ENCODE results near the gene TNNI3K. TPM values are rescaled to one million over a fixed set of nuclear protein-coding genes. Genes with fewer than 3 reads are reported as not detected.

The TNNI3K gene
- total RNA-seq, 2 experiments from 2014 or later, result 0.37 to 0.59 TPM

DNA sequence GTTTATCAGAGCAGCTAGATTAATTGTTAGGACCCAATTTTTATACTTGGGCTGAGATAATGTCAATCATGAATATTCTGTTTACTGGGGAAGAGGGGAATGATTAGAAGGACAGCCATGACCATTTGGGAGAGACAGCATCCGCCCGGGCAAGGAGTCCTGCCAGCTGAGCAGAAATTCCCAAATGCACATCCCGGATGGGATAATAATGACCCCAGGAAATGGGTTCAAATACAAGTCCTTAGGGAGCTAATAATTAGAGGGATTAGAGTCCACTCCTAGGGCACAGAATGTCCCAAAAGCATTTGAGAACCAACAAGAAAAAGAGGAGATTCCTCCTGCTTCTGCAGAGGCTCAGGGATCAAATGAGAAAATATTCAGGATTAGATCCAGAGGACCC lies 161.3 kb downstream of the TNNI3K start:
- H3K9me3 Mint-ChIP-seq (ENCODE audit: low read depth), result no peaks in the 10 kb centered on the region
- ATAC-seq, result no peak
- DNase-seq, result no peak
- ChIA-PET CTCF (interaction anchor here (1.9 kb wide), 1 partner anchor 22 kb away, joined by 6 read pairs; no protein-coding TSS in a partner anchor), POLR2A (no interaction called here)
- H3K27ac Mint-ChIP-seq, result no peak overlapping the region
- H3K4me1 Mint-ChIP-seq, result no peaks in the 10 kb centered on the region
- intact Hi-C loops (cut with DNase I, micrococcal nuclease), result no loop called here
- no peak overlapping the region for H3K4me3 Mint-ChIP-seq
- H3K36me3 Mint-ChIP-seq (ENCODE audit: low read depth), result no peaks in the 10 kb centered on the region
- no peaks in the 10 kb centered on the region for H3K27me3 Mint-ChIP-seq

DNA sequence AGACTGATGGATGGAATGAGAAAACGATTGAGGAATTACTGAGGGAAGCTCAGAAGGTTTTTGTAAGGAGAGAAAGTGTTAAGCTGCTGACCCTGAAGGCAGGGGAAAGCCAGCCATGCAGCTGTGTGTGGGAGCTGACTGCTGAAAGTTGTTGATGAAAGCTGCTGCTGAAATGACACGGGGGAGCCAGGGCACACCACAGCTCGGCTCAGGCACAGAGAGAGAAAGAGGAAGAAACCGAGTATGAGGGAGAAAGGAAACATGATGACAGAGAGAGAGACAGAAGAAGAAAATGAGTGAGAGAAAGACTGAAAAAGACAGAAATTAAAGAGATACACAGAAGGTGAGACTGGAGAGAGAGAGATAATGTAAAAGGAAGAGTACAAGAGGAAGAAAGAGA lies 161.7 kb downstream of the TNNI3K start:
- H3K4me1 Mint-ChIP-seq, result no peaks in the 10 kb centered on the region
- POLR2A ChIA-PET, result no interaction called here

DNA sequence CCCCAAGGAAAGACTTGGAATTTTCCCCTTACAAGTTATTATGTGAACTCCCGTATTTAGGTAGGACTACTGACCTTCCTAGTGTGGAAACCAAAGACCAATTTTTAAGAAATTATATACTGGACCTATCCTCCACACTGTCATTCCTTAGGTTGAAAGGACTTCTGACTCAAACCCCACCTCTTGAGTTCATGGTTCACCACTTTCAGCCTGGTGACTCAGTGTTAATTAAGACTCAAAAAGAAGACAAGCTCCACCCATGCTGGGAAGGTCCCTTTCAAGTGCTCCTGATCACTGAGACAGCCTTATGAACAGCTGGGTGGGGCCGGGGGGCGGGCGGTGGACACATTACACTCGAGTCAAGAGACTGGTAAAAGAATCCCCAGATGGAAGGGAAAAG lies 164.1 kb downstream of the TNNI3K start:
- CTCF ChIA-PET, result no interaction called here
- Mint-ChIP-seq H3K36me3 (ENCODE audit: low read depth) (no peaks in the 10 kb centered on the region), H3K27ac (no peak overlapping the region), H3K4me3 (no peak overlapping the region), H3K4me1 (no peaks in the 10 kb centered on the region), H3K9me3 (ENCODE audit: low read depth) (no peaks in the 10 kb centered on the region), H3K27me3 (no peaks in the 10 kb centered on the region)
- intact Hi-C loops (cut with DNase I, micrococcal nuclease), result no loop called here
- ATAC-seq (peak; percentile 76), DNase-seq (peak; percentile 6)
- POLR2A ChIA-PET, result no interaction called here

More for the DNA sequence above, 161.7 kb downstream of the TNNI3K start:
- no peaks in the 10 kb centered on the region for H3K36me3 Mint-ChIP-seq (ENCODE audit: low read depth)
- no peak for DNase-seq
- no peaks in the 10 kb centered on the region for H3K9me3 Mint-ChIP-seq (ENCODE audit: low read depth)
- H3K27me3 Mint-ChIP-seq, result no peaks in the 10 kb centered on the region
- no peak for ATAC-seq
- intact Hi-C loops (cut with DNase I, micrococcal nuclease), result no loop called here
- CTCF ChIA-PET, result interaction anchor here (1.9 kb wide), 1 partner anchor 22 kb away, joined by 6 read pairs; no protein-coding TSS in a partner anchor
- H3K4me3 Mint-ChIP-seq, result no peak overlapping the region
- H3K27ac Mint-ChIP-seq, result no peak overlapping the region

DNA sequence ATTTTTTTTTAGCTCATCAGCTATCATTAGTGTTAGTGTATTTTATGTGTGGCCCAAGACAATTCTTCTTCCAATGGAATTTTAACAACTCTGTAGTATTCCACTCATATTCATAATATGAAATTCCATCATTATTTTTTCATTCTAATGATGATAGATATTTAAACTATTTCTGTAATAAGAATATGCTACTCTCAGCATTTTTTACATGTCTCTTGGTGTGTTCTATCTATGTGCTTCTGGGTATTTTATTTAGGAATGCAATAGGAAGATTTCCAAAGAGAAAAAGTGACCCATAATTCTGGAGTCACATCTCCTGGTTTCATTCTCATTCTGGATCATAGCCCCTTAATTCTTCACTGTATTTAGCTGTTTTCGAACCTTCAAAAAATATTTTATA lies 167.7 kb downstream of the TNNI3K start:
- no peak overlapping the region for H3K4me3 Mint-ChIP-seq
- H3K27ac Mint-ChIP-seq, result no peak overlapping the region
- POLR2A ChIA-PET, result no interaction called here
- H3K27me3 Mint-ChIP-seq, result no peaks in the 10 kb centered on the region
- intact Hi-C loops (cut with DNase I, micrococcal nuclease), result no loop called here
- no peaks in the 10 kb centered on the region for H3K9me3 Mint-ChIP-seq (ENCODE audit: low read depth)
- no peak for DNase-seq
- CTCF ChIA-PET, result no interaction called here
- no peaks in the 10 kb centered on the region for H3K36me3 Mint-ChIP-seq (ENCODE audit: low read depth)
- H3K4me1 Mint-ChIP-seq, result no peaks in the 10 kb centered on the region
- ATAC-seq, result no peak

DNA sequence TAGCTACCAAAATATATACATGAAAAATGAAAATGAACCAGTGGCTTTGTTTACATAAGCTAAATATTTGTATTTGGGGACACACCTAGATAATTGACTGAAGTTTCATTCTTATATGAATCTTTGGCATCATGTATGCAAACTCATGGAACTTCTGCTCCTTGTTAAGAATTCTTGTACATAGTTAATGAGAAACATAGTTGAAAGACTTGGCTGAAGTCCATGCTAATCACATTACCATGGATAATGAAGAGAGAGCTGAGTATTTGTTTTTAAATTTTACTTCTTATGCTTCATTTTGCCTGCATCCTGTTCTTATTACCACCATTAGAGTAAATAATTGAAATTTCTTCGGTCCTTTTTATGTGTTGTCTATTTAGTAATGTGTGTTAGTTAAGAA lies 168.4 kb downstream of the TNNI3K start:
- no peak for DNase-seq
- CTCF ChIA-PET, result no interaction called here
- Mint-ChIP-seq H3K27me3 (no peaks in the 10 kb centered on the region), H3K4me3 (no peak overlapping the region), H3K36me3 (ENCODE audit: low read depth) (no peaks in the 10 kb centered on the region), H3K9me3 (ENCODE audit: low read depth) (no peaks in the 10 kb centered on the region), H3K4me1 (no peaks in the 10 kb centered on the region), H3K27ac (no peak overlapping the region)
- intact Hi-C loops (cut with DNase I, micrococcal nuclease), result no loop called here
- POLR2A ChIA-PET, result no interaction called here
- no peak for ATAC-seq

DNA sequence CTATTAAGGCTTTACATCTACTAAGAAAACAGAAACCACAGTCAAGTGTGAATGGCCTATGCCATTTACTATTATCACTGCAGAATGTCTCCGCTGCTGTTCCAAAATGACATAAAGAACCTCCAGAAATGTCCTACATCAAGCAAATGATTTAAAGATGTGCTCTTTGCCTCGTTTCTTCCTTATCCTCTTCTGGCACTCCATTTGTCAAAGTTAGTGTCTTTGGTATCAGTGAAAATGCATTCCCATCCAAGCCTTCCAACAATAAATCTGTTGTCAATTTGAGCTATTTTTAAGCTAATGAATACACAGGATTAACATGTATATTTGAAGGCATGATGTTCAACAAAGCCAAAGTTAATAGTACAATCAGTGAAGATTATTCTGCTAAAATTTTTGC lies 171.6 kb downstream of the TNNI3K start:
- ATAC-seq (no peak), DNase-seq (no peak)
- CTCF ChIA-PET, result no interaction called here
- POLR2A ChIA-PET, result no interaction called here
- Mint-ChIP-seq H3K27me3 (no peaks in the 10 kb centered on the region), H3K4me3 (no peak overlapping the region), H3K27ac (no peak overlapping the region), H3K9me3 (ENCODE audit: low read depth) (no peaks in the 10 kb centered on the region), H3K36me3 (ENCODE audit: low read depth) (no peaks in the 10 kb centered on the region), H3K4me1 (no peaks in the 10 kb centered on the region)
- intact Hi-C loops (cut with DNase I, micrococcal nuclease), result no loop called here

DNA sequence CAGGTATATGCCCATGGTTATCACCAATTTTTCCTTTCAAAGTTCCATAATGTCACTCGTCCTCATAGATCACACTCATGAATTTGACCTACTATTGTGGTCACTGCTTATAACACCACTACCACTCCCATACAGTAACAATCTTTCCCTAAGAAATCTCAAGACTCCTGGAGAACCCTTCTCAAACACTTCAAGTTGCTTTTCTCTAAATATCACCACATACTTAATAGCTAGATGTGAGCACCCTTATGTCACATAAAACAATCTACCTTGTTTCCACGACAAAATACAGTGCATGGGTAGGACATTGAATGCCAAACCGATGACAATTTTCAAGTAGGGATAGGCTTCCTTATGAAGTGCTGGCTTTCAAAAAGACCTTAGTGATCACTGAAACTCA lies 172.7 kb downstream of the TNNI3K start:
- Mint-ChIP-seq H3K36me3 (ENCODE audit: low read depth) (no peaks in the 10 kb centered on the region), H3K9me3 (ENCODE audit: low read depth) (no peaks in the 10 kb centered on the region), H3K27me3 (peaks cover 2% of the 10 kb centered on the region), H3K4me3 (no peak overlapping the region), H3K27ac (no peak overlapping the region), H3K4me1 (no peaks in the 10 kb centered on the region)
- DNase-seq, result no peak
- ChIA-PET CTCF (no interaction called here), POLR2A (no interaction called here)
- no peak for ATAC-seq
- intact Hi-C loops (cut with DNase I, micrococcal nuclease), result no loop called here

DNA sequence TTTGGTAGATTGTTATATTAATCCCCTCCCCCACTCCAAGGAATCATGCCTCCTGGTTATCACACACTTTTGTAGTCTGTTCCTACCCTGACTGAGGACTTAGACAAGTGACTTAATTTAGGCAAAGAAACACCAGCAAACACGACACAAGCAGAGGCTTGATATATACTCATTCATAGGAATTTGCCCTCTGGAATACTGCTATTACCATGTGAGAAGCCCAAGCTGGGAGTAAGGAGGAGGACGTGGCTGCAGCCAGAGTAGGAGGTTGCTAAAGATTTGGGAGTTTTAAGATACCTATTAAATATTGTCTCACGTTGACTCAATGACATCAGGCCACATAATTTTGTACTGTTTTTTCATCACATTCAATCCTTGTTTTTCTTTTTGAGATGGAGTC lies 177.1 kb downstream of the TNNI3K start:
- intact Hi-C loops (cut with DNase I, micrococcal nuclease), result no loop called here
- peaks cover 2% of the 10 kb centered on the region for H3K27me3 Mint-ChIP-seq
- H3K9me3 Mint-ChIP-seq (ENCODE audit: low read depth), result no peaks in the 10 kb centered on the region
- no peaks in the 10 kb centered on the region for H3K4me1 Mint-ChIP-seq
- H3K36me3 Mint-ChIP-seq (ENCODE audit: low read depth), result no peaks in the 10 kb centered on the region
- ChIA-PET CTCF (no interaction called here), POLR2A (no interaction called here)
- no peak for DNase-seq
- no peak overlapping the region for H3K27ac Mint-ChIP-seq
- no peak overlapping the region for H3K4me3 Mint-ChIP-seq
- ATAC-seq, result no peak

DNA sequence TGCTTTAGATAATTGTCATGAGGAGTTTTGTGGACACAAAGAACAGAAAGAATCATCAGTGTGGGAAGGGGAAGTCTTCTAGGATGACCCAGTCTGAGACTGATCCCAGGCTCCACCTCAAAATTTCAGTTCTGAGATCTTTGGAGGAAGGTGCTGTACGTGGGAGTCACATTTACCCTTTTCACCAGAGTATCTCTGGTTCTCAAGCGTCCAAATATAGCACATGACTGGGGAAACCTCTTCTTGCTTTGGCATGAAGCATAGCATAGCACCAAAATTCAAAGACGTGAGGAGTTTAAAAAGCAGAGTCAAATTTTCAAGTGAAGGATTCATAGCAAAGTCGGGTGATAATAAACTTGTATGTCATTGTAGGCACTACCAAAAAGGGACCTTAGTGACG lies 180.7 kb downstream of the TNNI3K start:
- H3K4me1 Mint-ChIP-seq, result no peaks in the 10 kb centered on the region
- DNase-seq, result no peak
- CTCF ChIA-PET, result no interaction called here
- ATAC-seq, result no peak
- H3K9me3 Mint-ChIP-seq (ENCODE audit: low read depth), result no peaks in the 10 kb centered on the region
- no peak overlapping the region for H3K27ac Mint-ChIP-seq
- intact Hi-C loops (cut with DNase I, micrococcal nuclease), result no loop called here
- no peak overlapping the region for H3K4me3 Mint-ChIP-seq
- POLR2A ChIA-PET, result no interaction called here
- no peaks in the 10 kb centered on the region for H3K36me3 Mint-ChIP-seq (ENCODE audit: low read depth)
- peaks cover 2% of the 10 kb centered on the region for H3K27me3 Mint-ChIP-seq

DNA sequence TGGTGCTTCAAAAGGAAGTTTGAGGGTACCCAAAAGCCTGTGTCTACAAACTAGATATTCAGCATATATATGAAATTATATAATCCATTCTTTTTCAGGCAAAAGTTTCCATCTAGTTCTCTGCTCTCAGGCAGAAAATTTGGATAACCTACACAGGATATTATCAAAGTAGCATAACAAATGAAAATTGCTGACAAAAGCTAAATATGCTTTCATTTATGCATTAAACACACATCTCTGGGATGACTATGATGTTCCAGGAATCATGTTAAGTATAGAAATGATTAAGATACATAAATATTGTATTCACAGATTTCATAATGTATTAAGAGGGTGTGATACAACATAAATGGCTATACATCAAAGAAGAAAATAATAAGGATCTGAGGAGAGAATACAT lies 184.4 kb downstream of the TNNI3K start:
- no peaks in the 10 kb centered on the region for H3K4me1 Mint-ChIP-seq
- CTCF ChIA-PET, result no interaction called here
- POLR2A ChIA-PET, result no interaction called here
- H3K9me3 Mint-ChIP-seq (ENCODE audit: low read depth), result no peaks in the 10 kb centered on the region
- intact Hi-C loops (cut with DNase I, micrococcal nuclease), result no loop called here
- no peak overlapping the region for H3K4me3 Mint-ChIP-seq
- ATAC-seq (no peak), DNase-seq (no peak)
- no peak overlapping the region for H3K27ac Mint-ChIP-seq
- H3K27me3 Mint-ChIP-seq, result no peaks in the 10 kb centered on the region
- H3K36me3 Mint-ChIP-seq (ENCODE audit: low read depth), result no peaks in the 10 kb centered on the region

DNA sequence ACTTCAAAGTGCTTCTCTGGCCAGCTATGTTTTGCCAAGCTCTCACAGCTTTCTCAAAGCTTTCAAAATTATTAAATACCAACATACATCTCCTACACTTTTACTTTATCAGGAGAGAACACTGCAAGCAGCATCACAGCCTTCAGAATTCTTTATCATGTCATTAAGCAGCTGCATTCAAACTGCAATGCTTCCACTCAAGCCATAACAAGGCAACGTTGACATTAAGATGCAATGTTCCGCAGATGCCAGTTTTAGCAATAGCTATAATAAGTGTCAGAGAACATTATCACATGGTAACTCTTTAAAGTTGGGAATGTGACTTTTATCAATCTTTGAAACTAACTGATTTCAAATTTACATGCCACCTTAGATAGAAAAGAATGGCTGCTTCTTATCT lies 185.3 kb downstream of the TNNI3K start:
- ChIA-PET CTCF (no interaction called here), POLR2A (no interaction called here)
- H3K36me3 Mint-ChIP-seq (ENCODE audit: low read depth), result no peaks in the 10 kb centered on the region
- H3K4me1 Mint-ChIP-seq, result no peaks in the 10 kb centered on the region
- DNase-seq, result no peak
- no peak overlapping the region for H3K4me3 Mint-ChIP-seq
- ATAC-seq, result no peak
- H3K27ac Mint-ChIP-seq, result no peak overlapping the region
- H3K9me3 Mint-ChIP-seq (ENCODE audit: low read depth), result no peaks in the 10 kb centered on the region
- intact Hi-C loops (cut with DNase I, micrococcal nuclease), result no loop called here
- no peaks in the 10 kb centered on the region for H3K27me3 Mint-ChIP-seq

DNA sequence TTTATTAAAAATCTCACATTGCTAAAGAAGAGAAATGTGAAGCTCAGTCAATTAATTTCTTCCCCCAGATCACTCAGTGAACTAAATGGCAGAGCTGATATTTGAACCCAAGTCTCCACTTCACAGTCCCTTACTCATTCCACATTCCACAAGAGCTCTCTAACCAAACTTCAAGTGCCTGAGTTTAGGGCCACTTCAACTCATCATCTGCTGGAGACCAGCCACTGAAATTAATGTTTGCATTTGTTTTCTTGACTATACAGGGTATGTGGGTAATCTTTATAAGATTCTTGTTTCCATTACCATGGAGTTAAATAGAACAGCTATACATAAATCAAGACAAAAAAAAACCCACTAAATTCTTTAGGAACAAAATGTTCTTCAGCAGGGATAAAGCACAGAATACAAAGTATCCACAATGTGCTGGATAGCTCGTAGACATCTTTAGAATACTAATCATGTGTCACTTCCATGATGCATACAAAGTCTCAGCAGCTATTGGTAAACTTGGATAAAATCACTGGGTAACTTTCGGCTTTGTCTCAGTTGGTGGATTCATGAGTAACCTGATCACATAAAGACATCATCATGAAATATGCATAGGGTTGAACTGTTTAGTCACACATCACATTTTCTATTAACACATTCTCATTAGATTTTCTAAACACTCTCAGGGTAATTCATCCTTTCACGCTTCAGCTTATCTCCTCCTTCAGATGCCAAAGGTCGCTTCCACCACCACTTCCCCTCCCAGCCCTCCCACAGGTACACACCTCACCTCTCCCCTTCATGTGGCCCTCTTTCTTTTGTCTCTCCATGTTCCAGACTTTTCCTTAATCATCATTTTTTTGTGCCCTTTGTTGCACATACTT lies 187.5 kb downstream of the TNNI3K start:
- Mint-ChIP-seq H3K36me3 (ENCODE audit: low read depth) (no peaks in the 10 kb centered on the region), H3K4me1 (no peaks in the 10 kb centered on the region)
- intact Hi-C loops (cut with DNase I, micrococcal nuclease), result no loop called here

DNA sequence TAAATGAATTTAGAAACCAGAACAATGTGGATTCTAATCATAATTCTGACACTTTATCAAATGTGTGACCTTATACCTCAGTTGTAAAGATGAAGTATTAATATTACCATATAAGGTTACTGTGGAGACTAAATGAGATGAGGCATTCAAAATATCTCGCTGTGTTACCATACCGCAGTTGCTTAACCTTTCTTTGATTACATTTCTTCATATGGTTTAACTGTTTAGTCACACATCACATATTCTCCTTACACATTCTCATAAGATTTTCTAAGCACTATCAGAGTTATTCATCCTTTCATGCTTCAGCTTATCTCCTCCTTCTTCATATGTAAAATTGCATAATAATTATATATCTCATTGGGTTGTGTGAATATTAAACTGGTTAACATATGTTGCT lies 188.3 kb downstream of the TNNI3K start:
- Mint-ChIP-seq H3K36me3 (ENCODE audit: low read depth) (no peaks in the 10 kb centered on the region), H3K4me1 (no peaks in the 10 kb centered on the region), H3K4me3 (no peak overlapping the region), H3K27ac (no peak overlapping the region), H3K27me3 (no peaks in the 10 kb centered on the region), H3K9me3 (ENCODE audit: low read depth) (no peaks in the 10 kb centered on the region)
- no peak for DNase-seq
- no peak for ATAC-seq
- ChIA-PET CTCF (no interaction called here), POLR2A (no interaction called here)
- intact Hi-C loops (cut with DNase I, micrococcal nuclease), result no loop called here

More for the DNA sequence above, 187.5 kb downstream of the TNNI3K start:
- ATAC-seq (no peak), DNase-seq (no peak)
- H3K27me3 Mint-ChIP-seq, result no peaks in the 10 kb centered on the region
- H3K27ac Mint-ChIP-seq, result no peak overlapping the region
- H3K4me3 Mint-ChIP-seq, result no peak overlapping the region
- H3K9me3 Mint-ChIP-seq (ENCODE audit: low read depth), result no peaks in the 10 kb centered on the region
- ChIA-PET CTCF (no interaction called here), POLR2A (no interaction called here)
